Muscle of leg (tissue), 16 donors: ENCODE measurements around the gene RBM4B. TPM values are rescaled to one million over a fixed set of nuclear protein-coding genes. Genes with fewer than 3 reads are reported as not detected.
"Not testable (repeated sequence)": the region's sequence is repeated elsewhere in the genome, so short reads cannot be mapped to it uniquely, and the experiment has no call there.

ENCODE experiments used
- DNase-seq: peaks from one replicate; pipeline ENCODE4 v3.0.0; 2013
- H3K27ac ChIP-seq: one replicate; pipeline ENCODE4 v1.5.1; 2013; ENCODE audit warnings: mild to moderate bottlenecking, low read length, control low read depth
- H3K27me3 ChIP-seq: one replicate; pipeline ENCODE4 v1.6.1; 2013; ENCODE audit warnings: low read length; ENCODE audit not compliant: control insufficient read depth, insufficient read depth
- H3K36me3 ChIP-seq: one replicate; pipeline ENCODE4 v1.6.1; 2013; ENCODE audit warnings: low read length; ENCODE audit not compliant: control insufficient read depth, insufficient read depth
- H3K4me1 ChIP-seq: one replicate; pipeline ENCODE4 v1.6.1; 2013; ENCODE audit warnings: low read length; ENCODE audit not compliant: control insufficient read depth, insufficient read depth
- H3K4me3 ChIP-seq: one replicate; pipeline ENCODE4 v1.5.1; 2013; ENCODE audit warnings: low read length, control low read depth
- H3K9me3 ChIP-seq: replicated peaks from 2 replicates; pipeline ENCODE4 v1.6.1; 2013; ENCODE audit warnings: low read depth, low read length; ENCODE audit not compliant: control insufficient read depth
- WGBS: methylation state at CpG from one replicate; pipeline ENCODE4 v1.1.5; 2013; ENCODE audit warnings: missing lambda C conversion rate; ENCODE audit not compliant: insufficient coverage; 5-methylcytosine and 5-hydroxymethylcytosine counted together
- long read RNA-seq, 11 donors: transcript quantifications; one replicate each; lab custom pipeline, GENCODE V29; 2026
- polyA plus RNA-seq, 8 donors: library from polyadenylated mRNA; unstranded; fragments of 120-200 nt; gene quantifications; one replicate each; pipeline versions ENCODE4 v1.2.1 to v1.2.3, GENCODE V29; 2013; ENCODE audit warnings: inconsistent platforms in 1 of 8, low replicate concordance in 1 of 8; ENCODE audit not compliant: insufficient read length in 8 of 8, insufficient read depth in 1 of 8
- total RNA-seq: library from RNA; stranded (reverse); fragments of 120-200 nt; gene quantifications from one replicate; pipeline ENCODE4 v1.2.4, GENCODE V29; 2013

Gene RBM4B, protein sequence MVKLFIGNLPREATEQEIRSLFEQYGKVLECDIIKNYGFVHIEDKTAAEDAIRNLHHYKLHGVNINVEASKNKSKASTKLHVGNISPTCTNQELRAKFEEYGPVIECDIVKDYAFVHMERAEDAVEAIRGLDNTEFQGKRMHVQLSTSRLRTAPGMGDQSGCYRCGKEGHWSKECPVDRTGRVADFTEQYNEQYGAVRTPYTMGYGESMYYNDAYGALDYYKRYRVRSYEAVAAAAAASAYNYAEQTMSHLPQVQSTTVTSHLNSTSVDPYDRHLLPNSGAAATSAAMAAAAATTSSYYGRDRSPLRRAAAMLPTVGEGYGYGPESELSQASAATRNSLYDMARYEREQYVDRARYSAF
- total RNA-seq (26.7 TPM), polyA plus RNA-seq (10 to 100 TPM; 28.3 to 42.8 (median 31.7) TPM)
- long read RNA-seq, donor 1, partial matches to known transcripts, result 0 of 2 reads
- long read RNA-seq, donor 1, other reads (novel, unspliced or antisense), result 0 of 2 reads
- long read RNA-seq, donor 2, partial matches to known transcripts, result 0 of 2 reads
- long read RNA-seq, donor 2, other reads (novel, unspliced or antisense), result 0 of 2 reads
- long read RNA-seq, donor 3, partial matches to known transcripts, result 0 of 2 reads
- long read RNA-seq, donor 3, other reads (novel, unspliced or antisense), result 0 of 2 reads
- long read RNA-seq, donor 4, partial matches to known transcripts, result 7 of 13 reads
- long read RNA-seq, donor 4, other reads (novel, unspliced or antisense), result 0 of 13 reads
- long read RNA-seq, donor 5, transcript RBM4B-206 (2 exons, 1,646 nt), result major isoform, 6 of 11 reads
- long read RNA-seq, donor 5, partial matches to known transcripts, result 0 of 11 reads
- long read RNA-seq, donor 5, other reads (novel, unspliced or antisense), result 0 of 11 reads
- long read RNA-seq, donor 6, transcript RBM4B-201 (4 exons, 1,840 nt), result major isoform, 9 of 21 reads
- long read RNA-seq, donor 6, partial matches to known transcripts, result 9 of 21 reads
- long read RNA-seq, donor 6, other reads (novel, unspliced or antisense), result 0 of 21 reads
- long read RNA-seq, donor 7, transcript RBM4B-201 (4 exons, 1,840 nt), result major isoform, 7 of 11 reads
- long read RNA-seq, donor 7, partial matches to known transcripts, result 0 of 11 reads
- long read RNA-seq, donor 7, other reads (novel, unspliced or antisense), result 0 of 11 reads
- long read RNA-seq, donor 8, partial matches to known transcripts, result 0 of 7 reads
- long read RNA-seq, donor 8, other reads (novel, unspliced or antisense), result 0 of 7 reads
- long read RNA-seq, donor 9, partial matches to known transcripts, result 0 of 5 reads
- long read RNA-seq, donor 9, other reads (novel, unspliced or antisense), result 0 of 5 reads
- long read RNA-seq, donor 10, transcript RBM4B-201 (4 exons, 1,840 nt), result major isoform, 5 of 25 reads
- long read RNA-seq, donor 10, partial matches to known transcripts, result 14 of 25 reads
- long read RNA-seq, donor 10, other reads (novel, unspliced or antisense), result 0 of 25 reads
- long read RNA-seq, donor 11, transcript RBM4B-201 (4 exons, 1,840 nt), result major isoform, 6 of 87 reads
- long read RNA-seq, donor 11, partial matches to known transcripts, result 55 of 87 reads
- long read RNA-seq, donor 11, other reads (novel, unspliced or antisense), result 22 of 87 reads

DNA sequence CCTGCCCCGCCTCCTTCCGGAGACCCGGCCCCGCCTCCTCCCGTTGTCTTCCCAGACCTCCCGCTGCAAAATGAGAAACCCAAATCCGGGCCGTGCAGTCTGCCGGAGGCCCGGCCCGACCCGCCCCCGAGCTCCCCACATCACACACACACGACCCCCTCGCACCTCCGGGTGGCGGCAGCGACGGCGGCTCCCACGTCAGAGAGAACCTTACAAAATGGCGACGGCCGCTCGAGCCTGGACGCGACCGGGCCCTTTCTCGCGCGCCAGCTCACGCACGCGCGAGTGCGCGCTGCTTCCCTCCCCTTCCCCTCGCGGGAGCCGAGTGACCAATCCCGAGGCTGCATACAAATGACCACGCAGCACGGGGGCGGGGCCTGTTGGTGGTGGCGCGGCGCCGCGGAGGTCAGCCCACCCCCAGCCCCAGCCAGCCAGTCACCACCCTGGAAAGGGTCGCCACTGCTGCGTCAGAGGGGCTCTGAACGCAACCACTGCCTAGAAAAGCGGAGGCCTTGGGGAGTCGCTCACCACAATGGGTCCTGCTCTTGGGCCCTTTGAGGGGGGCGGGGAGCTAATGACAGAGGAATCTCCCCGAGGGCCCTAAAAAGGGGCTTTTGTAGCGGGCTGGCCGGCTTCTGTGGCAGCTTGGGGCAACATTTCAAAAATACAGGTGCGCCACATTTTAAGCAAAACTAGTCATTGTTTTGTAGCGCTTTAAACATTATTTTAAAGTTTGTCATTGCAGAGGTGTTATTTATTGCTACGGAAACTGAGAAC is at the start of gene RBM4B:
Gene RBM4B (minus strand): TSS at position 289 of the 777 bp plus-strand sequence. CDS start 808 bp downstream, outside the sequence.
- peak within 1 kb of the TSS; percentile 100 for H3K27ac ChIP-seq
- peaks cover 22% of the 10 kb centered on the region for H3K4me1 ChIP-seq
- H3K9me3 ChIP-seq, result no peaks in the 10 kb centered on the region
- H3K27me3 ChIP-seq, result no peaks in the 10 kb centered on the region
- H3K36me3 ChIP-seq, result peaks cover 12% of the 10 kb centered on the region
- WGBS, result 0% methylated on average over 48 of the region's 61 CpGs
- DNase-seq, result peak; percentile 99
- peak within 1 kb of the TSS; percentile 88 for H3K4me3 ChIP-seq

DNA sequence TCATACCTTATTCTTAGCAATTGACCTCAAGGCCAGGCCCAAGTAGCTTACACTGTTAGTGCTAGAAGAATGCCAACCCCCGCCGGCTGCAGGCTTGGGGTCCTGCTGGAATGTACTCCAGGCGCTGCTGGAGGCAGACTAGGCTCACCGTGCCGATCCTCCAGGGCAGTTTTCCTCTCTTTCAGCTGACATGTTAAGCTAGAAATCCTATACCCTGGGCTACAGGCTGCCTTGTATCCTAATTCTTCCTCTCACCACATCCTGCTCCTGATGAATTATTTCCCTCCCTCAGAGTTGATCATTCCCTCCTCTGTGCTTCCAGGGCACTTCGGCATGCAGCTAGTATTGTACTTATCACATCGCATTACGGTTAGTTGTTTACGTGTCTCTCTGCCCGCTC is 48.0 kb upstream of the RBM4B start:
- peaks cover 53% of the 10 kb centered on the region for H3K27me3 ChIP-seq
- H3K4me3 ChIP-seq, result no peak overlapping the region
- WGBS, result 9% methylated on average over 6 of the region's 10 CpGs
- DNase-seq, result no peak
- H3K36me3 ChIP-seq, result no peaks in the 10 kb centered on the region
- H3K9me3 ChIP-seq, result no peaks in the 10 kb centered on the region
- peaks cover 14% of the 10 kb centered on the region for H3K4me1 ChIP-seq
- no peak overlapping the region for H3K27ac ChIP-seq

DNA sequence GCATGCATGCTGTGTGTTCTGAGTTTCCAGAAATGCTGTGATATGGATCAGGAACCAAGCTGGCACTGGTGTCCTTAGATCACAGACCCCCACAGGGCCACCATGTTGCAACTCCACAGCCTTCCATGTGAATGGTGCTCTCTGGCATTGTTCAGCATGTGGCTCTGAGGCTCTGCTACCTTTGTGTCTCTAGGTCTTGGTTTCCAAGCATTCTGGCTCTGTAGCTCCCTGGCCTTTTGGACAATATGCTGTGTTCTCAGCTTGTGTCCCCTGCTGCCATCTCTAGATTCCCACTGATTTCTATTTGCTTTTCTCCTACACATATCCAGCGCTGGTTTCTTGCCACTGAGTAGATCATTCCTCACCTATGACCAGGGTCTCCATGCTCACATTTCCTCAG is 47.4 kb upstream of the RBM4B start:
- Histone ChIP-seq H3K27me3 (peaks cover 52% of the 10 kb centered on the region), H3K36me3 (no peaks in the 10 kb centered on the region), H3K9me3 (no peaks in the 10 kb centered on the region), H3K27ac (no peak overlapping the region), H3K4me3 (no peak overlapping the region), H3K4me1 (peaks cover 19% of the 10 kb centered on the region)
- WGBS, result no CpG with 5 or more reads among the region's 1 CpG
- no peak for DNase-seq

DNA sequence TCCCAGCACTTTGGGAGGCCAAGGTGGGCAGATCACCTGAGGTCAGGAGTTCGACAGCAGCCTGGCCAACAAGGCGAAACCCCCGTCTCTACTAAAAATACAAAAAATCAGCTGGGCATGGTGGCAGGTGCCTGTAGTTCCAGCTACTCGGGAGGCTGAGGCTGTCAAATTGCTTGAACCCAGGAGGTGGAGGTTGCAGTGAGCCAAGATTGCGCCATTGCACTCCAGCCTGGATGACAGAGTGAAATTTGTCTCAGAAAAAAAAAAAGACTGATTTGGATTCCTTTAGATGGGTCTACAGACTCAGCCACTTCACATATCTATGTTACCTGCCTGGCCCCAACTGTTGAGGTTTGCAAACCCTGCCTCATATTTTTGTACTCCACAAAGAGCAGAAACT is 46.5 kb upstream of the RBM4B start:
- H3K4me3 ChIP-seq, DNase-seq, H3K36me3 ChIP-seq, H3K9me3 ChIP-seq, H3K27ac ChIP-seq: not testable (repeated sequence)
- H3K4me1 ChIP-seq, result peaks cover 27% of the 10 kb centered on the region
- H3K27me3 ChIP-seq, result peaks cover 46% of the 10 kb centered on the region
- WGBS, result 77% methylated on average over 3 of the region's 5 CpGs

DNA sequence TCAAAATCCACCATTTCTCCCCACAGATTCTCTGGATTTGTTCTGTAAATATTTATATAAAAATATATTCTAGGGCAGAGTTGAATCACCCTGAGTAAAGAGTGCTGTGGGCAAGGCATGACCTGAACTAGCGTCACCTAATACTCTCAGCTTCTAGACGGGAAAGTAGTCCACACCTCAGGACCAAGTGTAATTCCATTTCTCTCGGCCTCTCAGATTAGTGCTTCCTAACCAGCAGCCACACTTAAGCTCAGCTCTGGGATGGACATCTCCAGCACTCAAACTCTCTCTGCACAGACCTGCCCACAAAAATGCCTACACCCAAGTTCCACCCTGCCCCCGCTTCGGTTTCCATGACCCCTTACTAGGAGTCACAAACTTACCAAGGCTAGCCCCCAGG is 46.0 kb upstream of the RBM4B start:
- Histone ChIP-seq H3K27ac (no peak overlapping the region), H3K4me3 (no peak overlapping the region), H3K4me1 (peaks cover 31% of the 10 kb centered on the region), H3K36me3 (no peaks in the 10 kb centered on the region), H3K27me3 (peaks cover 41% of the 10 kb centered on the region), H3K9me3 (no peaks in the 10 kb centered on the region)
- WGBS, result 82% methylated on average over 3 of the region's 5 CpGs
- no peak for DNase-seq

DNA sequence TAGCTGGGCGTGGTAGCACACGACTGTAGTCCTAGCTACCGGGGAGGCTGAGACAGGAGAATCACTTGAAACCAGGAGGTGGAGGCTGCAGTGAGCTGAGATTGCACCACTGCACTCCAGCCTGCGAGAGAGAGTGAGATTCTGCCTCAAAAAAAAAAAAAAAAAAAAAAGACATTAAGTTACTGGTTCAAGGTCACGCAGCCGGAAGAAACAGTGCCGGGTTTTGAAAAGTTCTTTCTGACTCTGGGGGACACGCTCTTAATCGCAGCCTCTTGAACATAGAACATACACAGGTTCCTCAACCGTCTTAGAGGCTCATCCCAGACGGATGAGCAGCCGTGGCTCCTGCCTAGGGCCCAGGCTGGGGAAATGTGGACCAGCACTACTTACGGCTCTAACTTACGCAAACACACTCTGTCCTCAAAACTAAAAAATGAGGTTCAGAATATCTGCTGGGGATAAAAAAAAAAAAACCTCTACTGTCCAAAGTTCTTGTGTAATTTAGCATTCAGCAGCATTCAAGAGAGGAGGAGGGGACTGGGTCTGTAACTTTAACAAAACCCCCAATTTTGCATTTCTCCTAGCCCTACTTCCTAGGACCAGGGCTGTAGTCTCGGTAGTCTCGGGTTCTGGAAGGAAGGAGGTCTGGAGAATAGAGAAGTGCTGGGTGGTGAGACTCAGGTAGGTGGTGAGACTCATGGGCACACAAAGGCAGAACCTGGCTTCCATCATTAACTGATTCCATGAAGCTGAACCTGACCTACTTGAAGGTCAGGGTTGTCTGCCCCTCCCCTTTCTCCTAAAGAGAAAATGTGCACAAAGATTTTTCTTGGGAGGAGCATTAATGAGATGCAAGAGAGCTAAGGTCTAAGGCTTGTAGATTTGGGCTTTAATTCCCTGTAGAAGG is 45.3 kb upstream of the RBM4B start:
- H3K27me3 ChIP-seq, result peaks cover 37% of the 10 kb centered on the region
- no peak overlapping the region for H3K4me3 ChIP-seq
- H3K27ac ChIP-seq, result no peak overlapping the region
- no peaks in the 10 kb centered on the region for H3K9me3 ChIP-seq
- H3K4me1 ChIP-seq, result peaks cover 35% of the 10 kb centered on the region
- H3K36me3 ChIP-seq, result no peaks in the 10 kb centered on the region
- WGBS, result 88% methylated on average over 5 of the region's 16 CpGs
- DNase-seq, result no peak

DNA sequence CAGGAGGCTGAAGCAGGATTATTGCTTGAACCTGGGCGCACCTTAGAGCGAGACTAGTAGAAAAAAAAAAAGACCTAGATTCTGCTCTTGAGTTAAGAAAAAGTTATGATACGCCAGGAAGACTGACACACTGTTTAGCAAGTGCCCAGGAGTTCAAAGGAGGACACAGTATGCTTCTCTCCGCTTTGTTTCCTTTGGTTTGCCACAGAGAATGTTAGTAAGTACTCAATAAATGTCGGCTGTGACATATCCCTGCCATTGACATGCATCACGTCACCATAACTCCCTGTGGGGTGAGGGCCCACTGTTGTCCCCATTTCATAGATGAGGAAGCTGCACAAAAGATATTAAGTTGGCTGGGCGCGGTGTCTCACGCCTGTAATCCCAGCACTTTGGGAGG is 44.3 kb upstream of the RBM4B start:
- no peak overlapping the region for H3K27ac ChIP-seq
- no peaks in the 10 kb centered on the region for H3K36me3 ChIP-seq
- no peak overlapping the region for H3K4me3 ChIP-seq
- DNase-seq, result no peak
- no peaks in the 10 kb centered on the region for H3K9me3 ChIP-seq
- peaks cover 36% of the 10 kb centered on the region for H3K4me1 ChIP-seq
- peaks cover 31% of the 10 kb centered on the region for H3K27me3 ChIP-seq
- 92% methylated on average over 6 of the region's 9 CpGs for WGBS

DNA sequence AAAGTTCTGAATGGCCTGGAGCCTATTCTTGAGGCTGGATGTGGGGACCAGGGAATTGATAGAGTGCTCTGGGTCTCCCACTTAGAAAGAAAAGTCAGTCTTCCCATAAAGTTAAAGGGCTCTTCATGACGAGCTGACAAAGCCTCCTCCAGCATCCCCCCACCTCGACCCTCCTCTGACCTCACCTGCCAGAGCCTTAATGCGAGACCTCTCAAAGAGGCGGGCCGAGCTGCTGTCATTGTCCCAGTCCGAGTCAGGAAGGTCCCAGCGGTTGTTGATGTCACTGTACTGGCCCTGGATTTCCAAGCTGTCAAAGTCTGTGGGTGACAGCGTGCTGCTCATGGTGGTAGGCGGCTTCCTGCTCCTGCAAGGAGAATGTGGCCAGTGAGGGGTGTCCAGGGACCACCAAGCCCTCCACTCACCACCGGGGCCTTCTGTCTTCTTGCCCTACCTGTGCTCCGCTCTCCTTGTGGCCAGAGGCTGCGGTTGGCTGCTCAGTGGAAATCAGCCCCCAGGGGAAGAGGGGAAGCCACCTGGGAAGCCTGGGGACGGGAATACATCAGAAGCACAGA is 43.3 kb upstream of the RBM4B start:
- H3K36me3 ChIP-seq, result no peaks in the 10 kb centered on the region
- peaks cover 21% of the 10 kb centered on the region for H3K27me3 ChIP-seq
- no peak for DNase-seq
- no peak overlapping the region for H3K27ac ChIP-seq
- 81% methylated on average over 7 of the region's 13 CpGs for WGBS
- H3K4me1 ChIP-seq, result peaks cover 34% of the 10 kb centered on the region
- H3K4me3 ChIP-seq, result no peak overlapping the region
- no peaks in the 10 kb centered on the region for H3K9me3 ChIP-seq
